Stromal cell of bone marrow (primary cell): ENCODE data around the gene SLC44A4.
"Not testable (repeated sequence)": the region's sequence is repeated elsewhere in the genome, so short reads cannot be mapped to it uniquely, and the experiment has no call there.

Experiments used
- DNase-seq: peaks from one replicate; pipeline ENCODE4 v3.0.0-alpha.2; 2012; ENCODE audit warnings: low read depth

Gene SLC44A4

DNA sequence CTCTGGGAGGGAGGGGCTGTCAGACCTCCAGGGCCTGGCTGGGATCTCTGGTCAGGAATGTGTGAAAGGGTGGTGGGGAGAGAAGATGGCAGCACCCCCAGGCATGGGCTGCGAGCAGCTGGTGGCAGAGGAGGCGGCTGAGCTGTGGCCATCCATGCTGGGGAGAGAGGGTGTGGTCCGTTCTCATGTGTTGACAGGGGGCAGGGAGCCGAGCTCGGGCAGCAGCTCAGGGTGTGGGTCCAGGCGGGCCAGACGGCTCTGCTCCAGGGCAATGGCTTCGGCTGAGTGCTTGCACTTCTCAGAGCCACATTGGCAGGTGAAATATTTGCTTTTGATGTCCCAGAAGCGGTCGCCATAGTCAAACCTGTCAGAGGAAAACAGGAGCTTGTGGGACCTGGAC lies 1.1 kb upstream of the SLC44A4 start:
- DNase-seq = no peak

DNA sequence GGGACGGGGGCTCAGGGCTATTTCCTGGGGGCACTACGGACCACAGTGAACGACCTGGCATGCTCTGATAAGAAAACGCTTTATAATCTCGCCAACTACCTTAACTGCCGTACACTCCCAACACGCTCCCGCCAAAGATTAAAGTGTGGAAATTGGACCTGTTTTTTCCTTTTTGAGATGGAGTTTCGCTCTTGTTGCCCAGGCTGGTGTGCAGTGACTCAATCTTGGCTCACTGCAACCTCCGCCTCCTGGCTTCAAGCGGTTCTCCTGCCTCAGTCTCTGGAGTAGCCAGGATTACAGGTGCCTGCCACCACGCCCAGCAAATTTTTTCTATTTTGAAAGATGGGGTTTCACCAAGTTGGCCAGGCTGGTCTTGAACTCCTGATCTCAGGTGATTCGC lies 346 bp upstream of the SLC44A4 start:
- DNase-seq = no peak

DNA sequence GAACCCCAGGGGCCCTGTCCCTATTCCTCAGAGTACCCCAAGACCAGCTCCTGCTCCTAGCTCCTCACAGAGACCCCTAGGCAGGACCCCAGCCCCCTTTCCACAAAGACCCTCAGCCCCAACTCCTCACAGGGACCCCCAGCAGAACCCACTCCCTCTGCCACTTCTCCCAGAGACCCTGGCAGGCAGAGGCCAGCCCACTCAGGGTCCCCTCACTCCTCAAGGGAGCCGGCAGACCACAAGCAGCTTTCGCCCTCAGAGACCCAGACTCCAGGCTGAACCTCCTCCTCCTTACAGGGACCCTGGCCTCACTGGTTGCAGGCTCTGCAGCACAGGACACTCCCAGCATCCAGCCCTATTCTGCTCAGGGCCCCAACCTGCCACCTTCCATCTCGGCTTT lies 575 bp downstream of the SLC44A4 start:
- DNase-seq = no peak

DNA sequence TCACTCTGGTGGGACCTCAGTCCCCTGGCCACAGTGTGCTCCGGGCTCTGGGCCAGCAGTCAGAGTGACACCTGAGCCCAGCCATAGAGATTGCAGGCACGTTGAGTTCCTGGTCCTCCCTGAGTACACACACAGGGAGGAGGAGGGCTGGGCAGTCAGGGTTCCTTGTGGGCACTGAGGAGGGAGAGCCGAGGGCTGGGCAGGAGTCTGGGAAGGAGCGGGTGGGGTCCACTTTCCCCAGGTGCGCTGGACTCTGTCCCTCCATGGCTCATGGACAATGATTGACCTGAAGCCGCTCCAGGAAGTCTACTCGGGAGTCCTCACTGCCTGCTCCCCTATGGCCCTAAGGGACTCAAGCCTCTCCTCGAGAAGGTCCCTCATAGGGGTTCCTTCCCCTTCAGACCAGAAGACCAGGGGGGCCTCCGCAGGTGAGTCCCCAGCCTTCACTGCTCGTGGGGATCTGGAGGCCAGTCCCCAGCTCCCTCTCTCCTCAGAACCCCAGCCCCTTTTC lies 1.1 kb downstream of the SLC44A4 start:
- no peak for DNase-seq

- DNase-seq = no peak
Measured at GRCh38 chr6:31877125-31877650, 1.6 kb downstream of the SLC44A4 start.

- no peak for DNase-seq
Measured at GRCh38 chr6:31876357-31876756, 2.4 kb downstream of the SLC44A4 start.

DNA sequence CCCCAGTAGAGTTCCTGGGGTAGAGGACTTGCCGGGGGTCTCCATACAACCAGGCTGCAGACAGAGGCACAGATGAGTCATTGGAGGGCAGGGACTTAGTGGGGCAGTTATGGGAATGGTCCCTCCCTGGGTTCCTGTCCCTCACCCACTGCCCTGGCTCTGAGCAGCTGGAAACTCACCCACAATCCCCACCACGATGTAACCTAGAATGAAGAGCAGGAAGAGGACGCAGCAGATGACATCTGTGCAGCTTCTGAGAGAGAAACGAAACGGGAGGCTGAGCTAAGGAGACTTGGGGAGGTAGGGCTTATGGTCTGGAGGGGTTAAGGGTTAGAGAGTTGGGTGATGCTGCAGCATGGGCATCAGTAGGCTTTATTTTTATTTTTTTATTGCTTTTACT lies 2.9 kb downstream of the SLC44A4 start:
- no peak for DNase-seq

DNA sequence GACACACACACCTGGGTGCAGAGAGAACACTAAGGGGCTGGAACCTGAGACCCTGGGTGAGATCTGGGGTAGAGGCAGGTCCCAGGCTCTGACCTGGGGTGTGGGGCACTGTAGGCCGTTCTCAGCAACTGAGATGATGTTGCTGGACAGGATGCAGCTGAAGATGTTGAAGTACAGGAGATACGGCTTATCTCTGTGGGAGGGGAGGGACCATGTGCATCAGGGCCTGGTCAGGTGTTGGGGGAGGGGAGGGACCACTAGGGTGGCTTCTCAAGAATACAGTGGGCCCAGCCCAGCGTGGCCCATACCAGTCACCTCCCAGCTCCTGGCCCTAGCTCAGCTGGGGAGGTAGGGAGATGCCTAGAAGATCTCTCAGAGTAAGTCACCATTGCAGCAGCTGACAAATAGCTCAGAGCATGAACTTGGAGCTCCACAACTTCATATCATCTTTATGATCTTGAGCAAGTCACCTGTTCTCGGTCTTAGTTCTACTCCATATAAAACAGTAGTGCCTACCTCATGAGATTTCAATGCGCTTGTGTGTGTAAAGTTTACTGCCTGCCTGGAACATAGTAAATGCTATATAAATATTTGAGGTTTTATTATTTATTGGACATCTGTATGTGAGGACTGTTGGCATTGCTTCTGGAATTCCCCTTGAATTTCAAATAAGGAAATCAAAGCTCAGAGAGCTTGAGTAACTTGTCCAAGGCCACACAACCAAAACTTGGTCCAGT lies 3.8 kb downstream of the SLC44A4 start:
- no peak for DNase-seq

- no peak for DNase-seq
Measured at GRCh38 chr6:31874084-31874670, 4.6 kb downstream of the SLC44A4 start.

- no peak for DNase-seq
Measured at GRCh38 chr6:31871046-31871659, 7.6 kb downstream of the SLC44A4 start.

DNA sequence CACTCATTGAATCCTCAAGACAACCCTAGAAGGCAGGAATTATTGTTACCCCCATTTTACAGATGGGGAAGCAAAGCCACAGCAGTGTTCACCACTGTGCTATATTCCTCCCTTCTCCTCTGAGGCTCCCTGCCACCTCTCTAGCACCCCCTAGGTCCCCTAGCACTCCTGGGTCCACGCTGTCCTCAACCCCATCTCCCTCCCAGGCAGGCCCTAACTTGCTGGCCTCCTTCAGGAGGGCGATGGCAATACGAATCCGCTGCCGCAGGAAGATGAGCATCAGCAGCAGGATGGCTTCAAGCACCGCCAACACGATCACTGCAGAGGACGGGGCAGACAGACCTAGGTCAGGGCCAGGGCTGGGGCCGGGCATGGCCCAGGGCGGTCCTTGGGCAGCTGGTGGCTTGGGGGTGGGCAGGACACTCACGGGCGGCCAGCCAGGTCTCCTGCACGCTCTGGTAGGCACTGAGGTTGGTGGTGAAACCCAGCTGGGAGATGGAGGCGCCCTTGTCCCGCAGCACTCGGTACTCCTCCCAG lies 8.3 kb downstream of the SLC44A4 start:
- DNase-seq = no peak

GRCh38 chr6:31869343-31869742 lies 9.5 kb downstream of the SLC44A4 start:
- DNase-seq = no peak

GRCh38 chr6:31868658-31868971 lies 10.2 kb downstream of the SLC44A4 start:
- DNase-seq = not testable (repeated sequence)

DNA sequence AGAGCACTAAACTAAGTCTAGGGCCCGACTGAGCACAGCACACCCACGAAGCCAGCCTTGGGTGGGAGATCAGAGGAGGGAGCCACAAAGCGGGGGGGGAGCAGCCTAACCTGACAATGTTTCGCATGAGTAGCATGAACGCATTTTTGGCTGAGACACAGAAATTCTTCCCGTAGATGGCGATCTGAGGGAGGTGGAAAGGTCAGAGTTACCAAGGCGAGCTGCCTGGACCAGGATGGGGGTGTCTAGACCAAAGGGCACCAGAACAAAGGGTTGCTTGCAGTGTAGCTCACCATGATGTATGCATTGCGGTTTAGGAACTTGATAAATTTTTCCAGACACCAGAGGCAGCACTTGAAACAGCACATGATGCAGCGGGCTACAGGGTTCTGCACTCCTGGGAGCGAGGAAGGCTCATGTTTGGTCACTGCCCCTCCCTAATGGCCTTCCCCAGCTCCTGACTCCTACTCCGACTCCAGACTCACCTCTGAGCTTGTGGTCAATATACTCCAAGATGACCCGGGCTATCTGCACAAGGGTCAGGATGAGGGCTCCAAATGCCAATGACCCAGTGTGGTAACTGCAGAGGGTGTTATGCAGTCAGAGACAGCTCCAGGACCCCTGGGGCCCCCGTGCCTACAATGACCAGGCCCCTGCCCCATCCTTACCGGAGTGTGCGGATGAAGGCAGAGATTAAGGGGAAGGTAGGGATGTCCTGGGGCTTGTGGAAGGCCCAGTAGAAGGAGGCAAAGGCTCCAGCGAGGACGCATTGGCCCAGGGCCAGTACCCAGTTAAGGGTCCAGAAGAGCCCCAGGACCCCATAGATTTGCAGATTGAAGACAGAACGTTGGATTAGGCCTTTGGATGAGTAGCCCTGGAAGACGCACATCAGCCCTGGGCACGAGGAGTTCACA lies 13.3 kb downstream of the SLC44A4 start:
- no peak for DNase-seq

GRCh38 chr6:31864818-31865204 lies 14.0 kb downstream of the SLC44A4 start:
- no peak for DNase-seq

DNA sequence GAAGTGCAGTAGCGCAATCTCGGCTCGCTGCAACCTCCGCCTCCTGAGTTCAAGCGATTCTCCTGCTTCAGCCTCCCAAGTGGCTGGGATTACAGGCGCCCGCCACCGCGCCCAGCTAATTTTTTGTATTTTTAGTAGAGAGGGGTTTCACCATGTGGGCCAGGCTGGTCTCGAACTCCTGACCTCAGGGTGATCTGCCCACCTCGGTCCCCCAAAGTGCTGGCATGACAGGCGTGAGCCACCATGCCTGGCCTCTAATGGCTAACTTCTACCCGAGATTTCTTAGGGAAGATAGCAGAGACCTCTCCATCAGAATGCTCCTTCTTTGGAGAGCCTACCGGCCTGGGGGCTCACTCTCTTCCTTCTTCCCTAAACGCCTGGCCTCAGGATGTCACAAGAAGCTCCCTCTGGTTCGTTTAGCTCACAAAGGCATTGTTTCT lies 14.7 kb downstream of the SLC44A4 start:
- DNase-seq = not testable (repeated sequence)

DNA sequence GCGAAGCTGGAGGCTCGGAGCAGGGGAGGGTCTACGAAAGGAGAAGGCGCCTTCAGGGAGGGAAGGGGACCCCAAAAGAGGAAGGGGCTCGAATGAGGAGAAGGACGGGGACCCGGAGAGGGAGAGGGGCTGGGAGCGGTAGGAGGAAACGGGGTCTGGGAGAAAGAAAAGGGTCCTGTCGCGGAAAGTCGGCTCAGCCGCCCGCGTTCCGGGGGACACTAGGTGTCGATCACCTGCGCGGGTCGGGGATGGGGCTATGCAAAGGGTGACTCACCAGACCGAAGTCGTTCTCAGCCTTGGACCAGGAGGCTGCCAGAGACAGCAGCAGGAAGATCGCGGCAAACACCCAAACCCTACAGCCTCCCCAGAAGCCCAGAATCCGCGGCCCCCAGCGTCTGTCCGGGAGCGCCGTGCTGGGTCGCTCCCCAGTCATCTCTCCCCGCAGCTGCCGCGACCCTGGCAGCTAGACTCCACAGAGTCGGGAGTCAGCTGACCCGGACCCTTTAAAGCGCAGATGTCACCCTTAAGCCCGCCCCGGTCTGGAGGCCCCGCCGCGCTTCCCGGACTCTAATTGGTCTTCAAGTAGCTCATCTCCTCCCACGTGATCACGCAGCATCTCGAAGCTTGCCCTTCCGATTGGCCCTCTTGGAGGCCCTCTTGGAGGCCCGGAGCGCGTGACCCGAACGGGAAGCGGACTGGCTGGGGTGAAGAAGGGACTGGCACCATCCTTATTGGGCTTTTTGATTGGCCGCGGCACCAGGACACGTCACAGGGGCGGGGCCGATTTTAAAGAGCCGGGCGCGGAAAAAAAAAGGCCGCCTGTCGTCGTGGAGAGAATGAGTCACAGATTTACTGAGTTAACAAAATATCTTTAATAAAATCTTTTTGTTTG lies 16.2 kb downstream of the SLC44A4 start, which contains the start of gene NEU1:
TSS of gene NEU1 (minus strand) at position 478 of the 892 bp plus-strand sequence. CDS start at position 433, 45 bp downstream.
- peak; percentile 100 for DNase-seq

- DNase-seq = no peak
Measured at GRCh38 chr6:31861919-31862343, 16.9 kb downstream of the SLC44A4 start.

GRCh38 chr6:31861150-31861549 lies 17.6 kb downstream of the SLC44A4 start:
- DNase-seq = no peak

DNA sequence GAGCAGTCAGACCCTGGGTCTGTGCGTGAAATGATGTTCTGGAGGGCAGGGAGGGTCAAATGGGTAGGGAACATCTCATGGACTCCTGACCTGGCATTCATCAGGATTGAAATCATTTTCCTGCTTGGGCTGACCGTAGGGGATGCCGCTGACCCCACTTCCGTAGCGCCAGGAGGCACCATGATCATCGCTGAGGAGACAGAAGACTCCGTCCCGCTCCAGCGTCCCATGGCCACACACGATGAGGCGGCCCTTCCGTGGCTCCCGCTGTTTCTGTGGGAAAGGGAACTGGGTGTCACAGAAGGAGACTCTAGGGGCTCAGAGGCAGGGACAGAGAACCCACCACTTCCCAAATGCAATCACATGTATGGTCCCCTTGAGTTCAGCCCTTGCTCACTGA lies 18.4 kb downstream of the SLC44A4 start:
- no peak for DNase-seq

DNA sequence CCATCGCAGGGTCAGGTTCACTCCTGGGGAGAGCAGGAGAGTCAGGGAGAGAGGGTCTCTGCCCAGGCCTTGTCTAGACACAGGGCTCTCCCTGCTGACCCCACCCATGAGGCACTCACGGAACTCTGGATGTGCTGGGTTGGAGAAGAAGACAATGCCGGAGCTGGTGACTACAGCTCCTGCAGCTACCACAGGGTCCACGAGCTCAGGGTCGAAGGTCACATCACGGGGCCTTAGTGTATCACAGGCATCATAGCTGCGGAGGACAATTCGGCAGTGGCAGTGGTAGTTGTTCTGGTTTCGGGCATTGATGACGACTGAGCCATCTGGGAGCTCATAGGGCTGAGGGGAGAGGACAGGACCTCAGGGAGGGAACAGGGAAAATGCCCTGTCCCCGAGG lies 18.9 kb downstream of the SLC44A4 start:
- DNase-seq = no peak
